ENCODE data around the gene YBX2.

DNA sequence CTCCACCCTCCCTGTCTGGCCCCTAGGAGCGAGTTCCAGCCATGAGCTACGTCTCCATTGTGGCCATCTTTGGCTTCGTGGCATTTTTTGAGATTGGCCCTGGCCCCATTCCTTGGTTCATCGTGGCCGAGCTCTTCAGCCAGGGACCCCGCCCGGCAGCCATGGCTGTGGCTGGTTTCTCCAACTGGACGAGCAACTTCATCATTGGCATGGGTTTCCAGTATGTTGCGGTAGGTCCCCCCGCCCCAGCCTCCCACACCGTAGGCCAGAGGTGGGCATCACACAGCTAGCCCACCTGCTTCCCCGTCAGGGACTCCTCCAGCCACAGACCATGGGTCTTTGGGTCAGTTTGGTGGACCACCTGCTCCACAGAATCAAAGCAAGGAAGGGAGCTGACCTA lies 8.8 kb downstream of the YBX2 start:
- TF ChIP-seq, protein P1, sequence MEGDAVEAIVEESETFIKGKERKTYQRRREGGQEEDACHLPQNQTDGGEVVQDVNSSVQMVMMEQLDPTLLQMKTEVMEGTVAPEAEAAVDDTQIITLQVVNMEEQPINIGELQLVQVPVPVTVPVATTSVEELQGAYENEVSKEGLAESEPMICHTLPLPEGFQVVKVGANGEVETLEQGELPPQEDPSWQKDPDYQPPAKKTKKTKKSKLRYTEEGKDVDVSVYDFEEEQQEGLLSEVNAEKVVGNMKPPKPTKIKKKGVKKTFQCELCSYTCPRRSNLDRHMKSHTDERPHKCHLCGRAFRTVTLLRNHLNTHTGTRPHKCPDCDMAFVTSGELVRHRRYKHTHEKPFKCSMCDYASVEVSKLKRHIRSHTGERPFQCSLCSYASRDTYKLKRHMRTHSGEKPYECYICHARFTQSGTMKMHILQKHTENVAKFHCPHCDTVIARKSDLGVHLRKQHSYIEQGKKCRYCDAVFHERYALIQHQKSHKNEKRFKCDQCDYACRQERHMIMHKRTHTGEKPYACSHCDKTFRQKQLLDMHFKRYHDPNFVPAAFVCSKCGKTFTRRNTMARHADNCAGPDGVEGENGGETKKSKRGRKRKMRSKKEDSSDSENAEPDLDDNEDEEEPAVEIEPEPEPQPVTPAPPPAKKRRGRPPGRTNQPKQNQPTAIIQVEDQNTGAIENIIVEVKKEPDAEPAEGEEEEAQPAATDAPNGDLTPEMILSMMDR (conservative IDR thresholded peaks at IDR 0.05), result no peak
- no peak for TF ChIP-seq EZH2 (IDR thresholded peaks at IDR 0.05; ENCODE audit: low read depth)

Data from PC-9 (cell line).